ENCODE measurements around the gene CCDC157. TPM values are rescaled to one million over a fixed set of nuclear protein-coding genes. Genes with fewer than 3 reads are reported as not detected.

CCDC157 gene
- total RNA-seq, 1 experiment from 2014 or later, result 1.8 TPM

GRCh38 chr22:30413745-30414524 lies 57.1 kb downstream of the CCDC157 start:
- DNase-seq (ENCODE audit: low read depth), result no peak

DNA sequence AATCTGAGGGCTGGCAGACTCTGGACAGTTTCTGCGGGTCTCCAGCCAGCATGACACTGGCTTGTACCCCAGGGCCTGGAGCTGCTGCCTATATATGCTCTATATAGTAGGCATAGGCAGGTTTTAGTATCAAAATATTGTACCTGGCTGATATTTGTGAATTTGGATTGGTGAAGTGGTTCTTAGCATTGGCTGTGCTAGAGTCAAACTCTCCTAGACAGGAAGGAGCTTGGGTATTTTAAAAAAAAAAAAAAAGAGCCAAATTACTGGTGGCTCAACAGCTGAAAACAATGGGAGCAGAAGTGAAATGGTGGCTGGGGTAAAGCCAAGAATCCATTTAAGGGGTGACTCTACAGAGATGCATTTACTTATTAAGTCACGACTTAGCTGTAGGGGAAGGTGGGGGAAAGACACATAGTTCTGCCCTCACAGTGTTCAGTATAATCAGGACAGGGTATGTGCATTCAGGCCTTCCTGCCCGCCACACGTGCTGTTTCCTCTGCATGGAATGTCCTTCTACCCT lies 57.8 kb downstream of the CCDC157 start:
- no peak for DNase-seq (ENCODE audit: low read depth)

GRCh38 chr22:30416403-30416802 lies 59.6 kb downstream of the CCDC157 start:
- DNase-seq (ENCODE audit: low read depth), result no peak

- no peak for DNase-seq (ENCODE audit: low read depth)
Measured at GRCh38 chr22:30416837-30417236, 60.0 kb downstream of the CCDC157 start.

- DNase-seq (ENCODE audit: low read depth), result peak; percentile 73
Measured at GRCh38 chr22:30420347-30421125, 63.7 kb downstream of the CCDC157 start.

GRCh38 chr22:30421695-30422480 lies 65.1 kb downstream of the CCDC157 start:
- DNase-seq (ENCODE audit: low read depth), result no peak

DNA sequence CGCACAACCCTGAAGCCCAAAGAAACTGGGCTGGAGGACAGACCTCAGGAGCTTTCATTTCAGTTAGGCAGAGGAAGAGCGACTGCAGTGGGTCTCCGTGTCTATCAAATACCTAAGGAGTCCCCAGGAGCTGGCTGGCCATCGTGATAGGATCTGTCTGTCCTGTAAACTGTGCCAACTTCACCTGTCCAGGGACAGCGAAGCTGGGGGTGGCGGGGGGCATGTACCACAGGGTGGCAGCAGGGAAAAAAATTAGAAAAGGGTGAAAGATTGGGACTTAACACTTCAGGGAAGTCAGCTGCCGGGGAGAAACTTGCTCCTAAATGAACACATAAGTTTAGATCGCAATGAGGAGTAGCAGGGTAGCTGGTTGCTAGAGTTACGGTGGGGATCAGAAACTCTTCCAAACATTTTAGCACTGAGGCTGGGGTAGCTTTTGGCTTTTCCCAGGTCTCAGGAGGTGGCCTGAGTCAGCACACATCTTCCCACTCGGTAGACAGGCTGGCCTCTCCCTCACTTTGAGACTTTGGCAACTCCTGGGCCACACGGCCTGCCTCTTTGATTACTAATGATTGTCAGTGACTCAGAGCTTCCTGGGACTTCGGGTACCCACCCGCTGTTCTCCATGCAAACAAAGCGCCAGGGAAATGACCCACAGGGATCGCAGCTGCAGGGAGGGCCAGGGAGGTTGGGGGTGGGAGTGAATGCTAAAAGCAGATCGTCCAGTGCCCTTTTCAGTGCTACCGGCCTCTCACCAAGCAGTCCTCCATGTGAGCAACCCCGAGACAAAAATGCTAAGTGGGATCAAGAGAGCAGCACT lies 65.9 kb downstream of the CCDC157 start:
- DNase-seq (ENCODE audit: low read depth), result peak; percentile 95

GRCh38 chr22:30423301-30423958 lies 66.6 kb downstream of the CCDC157 start:
- DNase-seq (ENCODE audit: low read depth), result no peak

- peak; percentile 98 for DNase-seq (ENCODE audit: low read depth)
Measured at GRCh38 chr22:30423959-30424533, 67.2 kb downstream of the CCDC157 start.

GRCh38 chr22:30424534-30425326 lies 67.9 kb downstream of the CCDC157 start:
- DNase-seq (ENCODE audit: low read depth), result peak; percentile 42

DNA sequence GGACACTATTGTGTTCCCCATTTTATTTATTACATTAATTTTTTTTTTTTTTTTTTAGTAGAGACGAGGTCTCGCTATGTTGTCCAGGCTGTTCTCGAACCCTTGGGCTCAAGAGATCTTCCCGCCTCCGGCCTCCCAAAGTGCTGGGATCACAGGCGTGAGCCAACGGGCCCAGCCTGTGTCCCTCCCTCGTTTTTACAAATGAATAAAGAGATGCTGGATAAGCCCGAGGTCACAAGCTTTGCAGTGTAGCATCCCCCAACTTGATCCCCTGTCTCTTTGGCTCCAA lies 68.5 kb downstream of the CCDC157 start:
- DNase-seq (ENCODE audit: low read depth), result no peak

GRCh38 chr22:30425616-30426387 lies 69.0 kb downstream of the CCDC157 start, which contains the start of gene MTFP1:
Gene MTFP1 (plus strand): TSS chr22:30425768. CDS start chr22:30425880, 112 bp downstream.
- peak; percentile 75 for DNase-seq (ENCODE audit: low read depth)

Other genes starting within 250 kb of the CCDC157 start
- 3.1 and 4.1 TPM in 2 replicates for gene LIF, start 110.2 kb upstream of the CCDC157 start, total RNA-seq (2014; rRNA removed; shearing (Covaris generic))
- gene OSM, start 90.2 kb upstream of the CCDC157 start, total RNA-seq (2014; rRNA removed; shearing (Covaris generic)), result not detected in 2 replicates
- 9.6 and 16.6 TPM in 2 replicates for gene CASTOR1, start 67.5 kb upstream of the CCDC157 start, total RNA-seq (2014; rRNA removed; shearing (Covaris generic))
- gene TBC1D10A, start 30.1 kb upstream of the CCDC157 start, total RNA-seq (2014; rRNA removed; shearing (Covaris generic)), result 18.5 and 23.2 TPM in 2 replicates
- gene SF3A1, start 113 bp upstream of the CCDC157 start, total RNA-seq (2014; rRNA removed; shearing (Covaris generic)), result 16.3 and 33.9 TPM in 2 replicates
- 9.8 and 10.0 TPM in 2 replicates for gene RNF215, start 30.4 kb downstream of the CCDC157 start, total RNA-seq (2014; rRNA removed; shearing (Covaris generic))
- 9.7 and 15.3 TPM in 2 replicates for gene SEC14L2, start 40.0 kb downstream of the CCDC157 start, total RNA-seq (2014; rRNA removed; shearing (Covaris generic))
- 40.4 and 66.1 TPM in 2 replicates for gene MTFP1, start 68.8 kb downstream of the CCDC157 start, total RNA-seq (2014; rRNA removed; shearing (Covaris generic))
- not detected in 2 replicates for gene SEC14L3, start 115.0 kb downstream of the CCDC157 start, total RNA-seq (2014; rRNA removed; shearing (Covaris generic))
- 0.29 and 0.48 TPM in 2 replicates for gene SEC14L4, start 148.7 kb downstream of the CCDC157 start, total RNA-seq (2014; rRNA removed; shearing (Covaris generic))
- not detected in 2 replicates for gene SEC14L6, start 189.7 kb downstream of the CCDC157 start, total RNA-seq (2014; rRNA removed; shearing (Covaris generic))
- gene GAL3ST1, start 217.7 kb downstream of the CCDC157 start, total RNA-seq (2014; rRNA removed; shearing (Covaris generic)), result not detected in 2 replicates
- gene PES1, start 234.9 kb downstream of the CCDC157 start, total RNA-seq (2014; rRNA removed; shearing (Covaris generic)), result 56.8 and 64.3 TPM in 2 replicates

All from RPMI7951 (cell line).